GM19467 (cell line): ENCODE results near the gene FITM1.

ENCODE experiments used
- ATAC-seq: cut with Tn5 transposase; IDR thresholded peaks from one replicate; pipeline ENCODE4 v1.9.1; 2021; ENCODE audit warnings: mild to moderate bottlenecking, moderate library complexity; ENCODE audit not compliant: unreplicated experiment

FITM1 gene

GRCh38 chr14:24181371-24182077 is 51.1 kb downstream of the FITM1 start:
- ATAC-seq = no peak
